ENCODE data around the gene TTC9B.

DNA sequence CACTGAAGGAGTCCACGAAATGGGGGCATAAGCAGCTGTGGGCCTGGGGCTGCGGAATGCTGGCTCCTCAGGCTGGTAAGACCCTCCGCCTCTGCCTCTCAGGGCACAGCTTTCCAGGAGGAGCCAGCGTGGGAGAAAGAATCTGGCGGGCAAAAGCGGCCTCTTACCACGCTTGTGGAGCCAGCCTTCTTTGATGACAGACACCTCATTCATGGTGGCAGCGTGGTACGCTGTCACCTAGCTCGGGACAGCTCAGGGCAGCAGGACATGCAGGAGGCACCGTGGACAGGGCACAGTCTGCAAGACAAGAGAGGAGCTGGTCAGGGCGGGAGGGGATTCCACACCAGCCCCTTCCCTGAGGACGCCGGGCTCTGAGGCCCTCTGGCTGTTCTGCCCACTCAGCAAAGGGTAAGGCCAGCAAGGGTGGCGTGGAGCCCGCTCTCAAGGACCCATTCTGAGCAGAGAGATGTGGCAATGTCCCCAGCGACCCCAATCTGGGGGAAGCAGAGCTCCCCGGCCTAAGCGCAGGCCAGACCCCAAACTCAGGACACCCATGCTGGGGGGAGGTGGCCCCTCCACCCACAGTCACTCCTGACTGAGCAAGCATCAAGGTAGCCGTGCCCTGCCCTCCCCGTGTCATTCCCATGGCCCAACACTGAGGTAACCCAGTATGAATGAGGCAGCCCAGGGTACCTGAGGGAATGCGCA lies 47.0 kb upstream of the TTC9B start:
- TF ChIP-seq, protein P1, sequence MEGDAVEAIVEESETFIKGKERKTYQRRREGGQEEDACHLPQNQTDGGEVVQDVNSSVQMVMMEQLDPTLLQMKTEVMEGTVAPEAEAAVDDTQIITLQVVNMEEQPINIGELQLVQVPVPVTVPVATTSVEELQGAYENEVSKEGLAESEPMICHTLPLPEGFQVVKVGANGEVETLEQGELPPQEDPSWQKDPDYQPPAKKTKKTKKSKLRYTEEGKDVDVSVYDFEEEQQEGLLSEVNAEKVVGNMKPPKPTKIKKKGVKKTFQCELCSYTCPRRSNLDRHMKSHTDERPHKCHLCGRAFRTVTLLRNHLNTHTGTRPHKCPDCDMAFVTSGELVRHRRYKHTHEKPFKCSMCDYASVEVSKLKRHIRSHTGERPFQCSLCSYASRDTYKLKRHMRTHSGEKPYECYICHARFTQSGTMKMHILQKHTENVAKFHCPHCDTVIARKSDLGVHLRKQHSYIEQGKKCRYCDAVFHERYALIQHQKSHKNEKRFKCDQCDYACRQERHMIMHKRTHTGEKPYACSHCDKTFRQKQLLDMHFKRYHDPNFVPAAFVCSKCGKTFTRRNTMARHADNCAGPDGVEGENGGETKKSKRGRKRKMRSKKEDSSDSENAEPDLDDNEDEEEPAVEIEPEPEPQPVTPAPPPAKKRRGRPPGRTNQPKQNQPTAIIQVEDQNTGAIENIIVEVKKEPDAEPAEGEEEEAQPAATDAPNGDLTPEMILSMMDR (IDR thresholded peaks at IDR 0.05; ENCODE audit: low read length), result no peak
- TF ChIP-seq EZH2 (optimal IDR thresholded peaks at IDR 0.05; ENCODE audit: low read depth, low read length) (no peak), EZH2phosphoT487 (IDR thresholded peaks at IDR 0.05; ENCODE audit: low read length) (no peak)

All from MM.1S (cell line).